OCI-LY3 (cell line): ENCODE results near the gene UBE3D.

Experiments
- EZH2phosphoT487 ChIP-seq: fragments of 200-600 bp; shearing (Covaris generic); IDR thresholded peaks from 2 replicates; pipeline ENCODE4 v1.6.1; 2018; ENCODE audit warnings: antibody characterized with exemption, mixed run types, low read depth
- TF ChIP-seq, protein P1 (sequence below): fragments of 200-600, 300-600 bp; sonication (generic); IDR thresholded peaks from 2 replicates; pipeline ENCODE4 v1.5.1; 2014; ENCODE audit warnings: antibody characterized with exemption, low read length, low read depth

DNA sequence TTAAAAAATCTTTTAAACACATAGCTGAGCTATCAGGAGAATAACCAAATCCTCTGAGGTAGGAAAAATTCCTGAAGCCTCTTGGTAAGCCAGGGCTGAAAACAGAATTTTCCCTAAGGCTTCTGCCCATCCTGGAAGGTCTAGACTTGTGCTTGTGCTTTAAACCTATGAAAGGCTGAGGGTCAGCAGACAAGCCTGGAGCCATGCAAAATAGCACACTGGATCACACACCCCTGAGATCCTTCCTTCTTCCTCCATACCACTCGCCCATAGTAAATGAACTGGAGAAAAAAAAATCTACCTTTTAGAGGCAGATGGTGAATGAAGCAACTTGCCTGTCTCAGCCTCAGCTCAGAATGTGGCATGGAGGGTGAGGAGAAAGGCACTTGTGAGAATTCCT is 144.4 kb downstream of the UBE3D start:
- TF ChIP-seq, protein P1, sequence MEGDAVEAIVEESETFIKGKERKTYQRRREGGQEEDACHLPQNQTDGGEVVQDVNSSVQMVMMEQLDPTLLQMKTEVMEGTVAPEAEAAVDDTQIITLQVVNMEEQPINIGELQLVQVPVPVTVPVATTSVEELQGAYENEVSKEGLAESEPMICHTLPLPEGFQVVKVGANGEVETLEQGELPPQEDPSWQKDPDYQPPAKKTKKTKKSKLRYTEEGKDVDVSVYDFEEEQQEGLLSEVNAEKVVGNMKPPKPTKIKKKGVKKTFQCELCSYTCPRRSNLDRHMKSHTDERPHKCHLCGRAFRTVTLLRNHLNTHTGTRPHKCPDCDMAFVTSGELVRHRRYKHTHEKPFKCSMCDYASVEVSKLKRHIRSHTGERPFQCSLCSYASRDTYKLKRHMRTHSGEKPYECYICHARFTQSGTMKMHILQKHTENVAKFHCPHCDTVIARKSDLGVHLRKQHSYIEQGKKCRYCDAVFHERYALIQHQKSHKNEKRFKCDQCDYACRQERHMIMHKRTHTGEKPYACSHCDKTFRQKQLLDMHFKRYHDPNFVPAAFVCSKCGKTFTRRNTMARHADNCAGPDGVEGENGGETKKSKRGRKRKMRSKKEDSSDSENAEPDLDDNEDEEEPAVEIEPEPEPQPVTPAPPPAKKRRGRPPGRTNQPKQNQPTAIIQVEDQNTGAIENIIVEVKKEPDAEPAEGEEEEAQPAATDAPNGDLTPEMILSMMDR: no peak
- no peak for TF ChIP-seq EZH2phosphoT487
